Measurements from ENCODE around the gene CBFB.

DNA sequence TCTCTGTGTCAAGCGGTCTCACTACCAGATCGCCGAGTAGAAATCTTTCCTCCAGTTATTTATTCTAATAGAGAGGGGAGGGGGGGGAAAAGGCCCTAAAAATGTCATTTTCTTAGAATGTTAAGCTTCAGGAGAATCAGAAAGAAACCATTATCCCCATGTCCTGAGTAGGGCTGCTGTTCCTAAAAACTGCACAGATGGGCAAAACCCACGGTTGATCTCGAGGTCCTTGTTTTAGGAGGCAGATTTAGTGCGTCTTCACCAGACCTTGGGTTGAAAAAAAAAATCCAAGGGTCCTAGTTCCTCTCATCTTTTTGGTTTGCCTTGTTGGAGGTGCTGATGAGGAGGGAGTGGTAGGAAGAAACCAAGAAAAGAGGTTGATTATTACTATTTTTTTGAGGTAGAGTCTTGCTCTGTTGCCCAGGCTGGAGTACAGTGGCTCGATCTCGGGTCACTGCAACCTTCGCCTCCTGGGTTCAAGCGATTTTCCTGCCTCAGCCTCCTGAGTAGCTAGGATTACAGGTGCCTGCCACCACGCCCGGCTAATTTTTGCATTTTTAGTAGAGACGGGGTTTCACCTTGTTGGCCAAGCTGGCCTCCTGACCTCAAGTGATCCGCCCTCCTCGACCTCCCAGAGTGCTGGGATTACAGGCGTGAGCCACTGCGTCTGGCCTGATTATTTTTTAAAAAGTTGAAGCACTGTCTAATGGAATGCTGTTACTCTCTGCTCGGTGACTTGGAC is 1.4 kb downstream of the CBFB start:
- TF ChIP-seq, protein P1, sequence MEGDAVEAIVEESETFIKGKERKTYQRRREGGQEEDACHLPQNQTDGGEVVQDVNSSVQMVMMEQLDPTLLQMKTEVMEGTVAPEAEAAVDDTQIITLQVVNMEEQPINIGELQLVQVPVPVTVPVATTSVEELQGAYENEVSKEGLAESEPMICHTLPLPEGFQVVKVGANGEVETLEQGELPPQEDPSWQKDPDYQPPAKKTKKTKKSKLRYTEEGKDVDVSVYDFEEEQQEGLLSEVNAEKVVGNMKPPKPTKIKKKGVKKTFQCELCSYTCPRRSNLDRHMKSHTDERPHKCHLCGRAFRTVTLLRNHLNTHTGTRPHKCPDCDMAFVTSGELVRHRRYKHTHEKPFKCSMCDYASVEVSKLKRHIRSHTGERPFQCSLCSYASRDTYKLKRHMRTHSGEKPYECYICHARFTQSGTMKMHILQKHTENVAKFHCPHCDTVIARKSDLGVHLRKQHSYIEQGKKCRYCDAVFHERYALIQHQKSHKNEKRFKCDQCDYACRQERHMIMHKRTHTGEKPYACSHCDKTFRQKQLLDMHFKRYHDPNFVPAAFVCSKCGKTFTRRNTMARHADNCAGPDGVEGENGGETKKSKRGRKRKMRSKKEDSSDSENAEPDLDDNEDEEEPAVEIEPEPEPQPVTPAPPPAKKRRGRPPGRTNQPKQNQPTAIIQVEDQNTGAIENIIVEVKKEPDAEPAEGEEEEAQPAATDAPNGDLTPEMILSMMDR (IDR thresholded peaks at IDR 0.05) = no peak
- TF ChIP-seq POLR2A (IDR thresholded peaks at IDR 0.05) = no peak

All from right lobe of liver (tissue), 4 donors.